ENCODE results near the gene PTPRK. TPM values are rescaled to one million over a fixed set of nuclear protein-coding genes. Genes with fewer than 3 reads are reported as not detected.

PTPRK gene
- total and polyA plus RNA-seq, 2 donors (not counting 1 experiment from before 2014, with no cell fraction given) = 19.4 to 75.5 TPM

GRCh38 chr6:128032042-128032441, 488.4 kb downstream of the PTPRK start:
- no peaks in the 10 kb centered on the region for H3K79me2 ChIP-seq (ENCODE audit: control insufficient read depth, insufficient read depth, low read length)
- no peak overlapping the region for H2AFZ ChIP-seq (ENCODE audit: low read length)
- TF ChIP-seq EZH2 (IDR thresholded peaks at IDR 0.05; ENCODE audit: low read length, missing control alignments) (no peak), CTCF (conservative IDR thresholded peaks at IDR 0.05 in 1 of 2, IDR thresholded peaks at IDR 0.05 in 1 of 2; ENCODE audit: low read depth in 1 of 2, low read length in 2 of 2) (no peak)
- H4K20me1 ChIP-seq (ENCODE audit: control insufficient read depth, extremely low read depth, insufficient read depth, low read length) = no peaks in the 10 kb centered on the region
- H3K9ac ChIP-seq (ENCODE audit: insufficient read depth, low read length) = no peak overlapping the region
- no peak overlapping the region for H3K4me3 ChIP-seq (replicated peaks in 1 of 4; ENCODE audit: control extremely low read depth in 1 of 4, insufficient read depth in 1 of 4, low read depth in 3 of 4, low read length in 4 of 4)
- no peaks in the 10 kb centered on the region for H3K9me3 ChIP-seq (ENCODE audit: control insufficient read depth, insufficient read depth, low read depth, low read length)
- H3K4me2 ChIP-seq (ENCODE audit: extremely low read depth, insufficient read depth, low read length) = no peak overlapping the region
- H3K27ac ChIP-seq (ENCODE audit: insufficient read depth, low read length) = no peak overlapping the region
- DNase-seq (ENCODE audit: low read depth in 2 of 2) = no peak
- H3K36me3 ChIP-seq (ENCODE audit: control insufficient read depth, insufficient read depth, low read length) = no peaks in the 10 kb centered on the region
- no peaks in the 10 kb centered on the region for H3K4me1 ChIP-seq (ENCODE audit: control insufficient read depth, extremely low read depth, insufficient read depth, low read length)
- no peaks in the 10 kb centered on the region for H3K27me3 ChIP-seq (ENCODE audit: control insufficient read depth, insufficient read depth, low read length)

- H4K20me1 ChIP-seq (ENCODE audit: control insufficient read depth, extremely low read depth, insufficient read depth, low read length) = no peaks in the 10 kb centered on the region
- TF ChIP-seq EZH2 (IDR thresholded peaks at IDR 0.05; ENCODE audit: low read length, missing control alignments) = no peak
- TF ChIP-seq CTCF (conservative IDR thresholded peaks at IDR 0.05 in 1 of 2, IDR thresholded peaks at IDR 0.05 in 1 of 2; ENCODE audit: low read depth in 1 of 2, low read length in 2 of 2) = no peak
- no peaks in the 10 kb centered on the region for H3K79me2 ChIP-seq (ENCODE audit: control insufficient read depth, insufficient read depth, low read length)
- H3K27ac ChIP-seq (ENCODE audit: insufficient read depth, low read length) = no peak overlapping the region
- no peak overlapping the region for H2AFZ ChIP-seq (ENCODE audit: low read length)
- H3K36me3 ChIP-seq (ENCODE audit: control insufficient read depth, insufficient read depth, low read length) = no peaks in the 10 kb centered on the region
- H3K27me3 ChIP-seq (ENCODE audit: control insufficient read depth, insufficient read depth, low read length) = no peaks in the 10 kb centered on the region
- H3K9ac ChIP-seq (ENCODE audit: insufficient read depth, low read length) = no peak overlapping the region
- no peaks in the 10 kb centered on the region for H3K9me3 ChIP-seq (ENCODE audit: control insufficient read depth, insufficient read depth, low read depth, low read length)
- H3K4me3 ChIP-seq (replicated peaks in 1 of 4; ENCODE audit: control extremely low read depth in 1 of 4, insufficient read depth in 1 of 4, low read depth in 3 of 4, low read length in 4 of 4) = no peak overlapping the region
- no peak for DNase-seq (ENCODE audit: low read depth in 2 of 2)
- no peak overlapping the region for H3K4me2 ChIP-seq (ENCODE audit: extremely low read depth, insufficient read depth, low read length)
- H3K4me1 ChIP-seq (ENCODE audit: control insufficient read depth, extremely low read depth, insufficient read depth, low read length) = no peaks in the 10 kb centered on the region
Observed at GRCh38 chr6:128029826-128030225, 490.6 kb downstream of the PTPRK start.

- no peak overlapping the region for H2AFZ ChIP-seq (ENCODE audit: low read length)
- H3K4me3 ChIP-seq (replicated peaks in 1 of 4; ENCODE audit: control extremely low read depth in 1 of 4, insufficient read depth in 1 of 4, low read depth in 3 of 4, low read length in 4 of 4) = no peak overlapping the region
- DNase-seq (ENCODE audit: low read depth in 2 of 2) = no peak
- H3K4me1 ChIP-seq (ENCODE audit: control insufficient read depth, extremely low read depth, insufficient read depth, low read length) = no peaks in the 10 kb centered on the region
- TF ChIP-seq EZH2 (IDR thresholded peaks at IDR 0.05; ENCODE audit: low read length, missing control alignments) (no peak), CTCF (conservative IDR thresholded peaks at IDR 0.05 in 1 of 2, IDR thresholded peaks at IDR 0.05 in 1 of 2; ENCODE audit: low read depth in 1 of 2, low read length in 2 of 2) (no peak)
- no peak overlapping the region for H3K27ac ChIP-seq (ENCODE audit: insufficient read depth, low read length)
- no peaks in the 10 kb centered on the region for H3K36me3 ChIP-seq (ENCODE audit: control insufficient read depth, insufficient read depth, low read length)
- no peaks in the 10 kb centered on the region for H3K27me3 ChIP-seq (ENCODE audit: control insufficient read depth, insufficient read depth, low read length)
- H3K9ac ChIP-seq (ENCODE audit: insufficient read depth, low read length) = no peak overlapping the region
- no peaks in the 10 kb centered on the region for H4K20me1 ChIP-seq (ENCODE audit: control insufficient read depth, extremely low read depth, insufficient read depth, low read length)
- H3K4me2 ChIP-seq (ENCODE audit: extremely low read depth, insufficient read depth, low read length) = no peak overlapping the region
- no peaks in the 10 kb centered on the region for H3K79me2 ChIP-seq (ENCODE audit: control insufficient read depth, insufficient read depth, low read length)
- no peaks in the 10 kb centered on the region for H3K9me3 ChIP-seq (ENCODE audit: control insufficient read depth, insufficient read depth, low read depth, low read length)
Observed at GRCh38 chr6:128028183-128028582, 492.2 kb downstream of the PTPRK start.

All from fibroblast of lung (primary cell).